HepG2 (cell line): Measurements from ENCODE around the gene NCKAP1. TPM values are rescaled to one million over a fixed set of nuclear protein-coding genes. Genes with fewer than 3 reads are reported as not detected.

Experiments used
- CHD4 ChIP-seq: fragments of 200-600 bp; sonication (generic); IDR thresholded peaks from 2 replicates; pipeline ENCODE4 v1.7.0; 2017; ENCODE audit warnings: mild to moderate bottlenecking, low read length, borderline replicate concordance
- EP300 ChIP-seq, 3 experiments: sonication (generic) in 1 of 3; formaldehyde crosslinking in 1 of 3; IDR thresholded peaks; 2 replicates each; pipeline versions ENCODE4 v1.5.1 to v1.6.1; 2011 to 2020; ENCODE audit warnings: low read depth in 2 of 3, low read length in 2 of 3, borderline replicate concordance in 1 of 3, improper control_type of control experiment in 1 of 3, mild to moderate bottlenecking in 1 of 3, missing genetic modification reagents in 1 of 3, moderate library complexity in 1 of 3
- FOXJ3 ChIP-seq: sonication (generic); formaldehyde crosslinking; IDR thresholded peaks from 2 replicates; pipeline ENCODE4 v1.4.0; 2020; ENCODE audit warnings: missing genetic modification reagents, mild to moderate bottlenecking, borderline replicate concordance
- GATAD2A ChIP-seq: IDR thresholded peaks from 2 replicates; pipeline ENCODE4 v1.6.1; 2016
- KDM4B ChIP-seq: sonication (generic); formaldehyde crosslinking; IDR thresholded peaks from 2 replicates; pipeline ENCODE4 v1.4.0; 2020; ENCODE audit warnings: missing genetic modification reagents
- MAZ ChIP-seq, 2 experiments: sonication (generic) in 1 of 2; formaldehyde crosslinking in 1 of 2; IDR thresholded peaks; 2 replicates each; pipeline versions ENCODE4 v1.5.0 to v1.6.1; 2012 to 2020; ENCODE audit warnings: low read depth in 2 of 2, mild to moderate bottlenecking in 2 of 2, borderline replicate concordance in 1 of 2, improper control_type of control experiment in 1 of 2, low read length in 1 of 2, missing genetic modification reagents in 1 of 2, moderate library complexity in 1 of 2
- PRMT3 ChIP-seq: sonication (generic); formaldehyde crosslinking; IDR thresholded peaks from 2 replicates; pipeline ENCODE4 v1.8.1; 2022; ENCODE audit warnings: low read depth, mild to moderate bottlenecking, moderate library complexity, missing genetic modification reagents, borderline replicate concordance
- RCOR2 ChIP-seq: IDR thresholded peaks from 2 replicates; pipeline ENCODE4 v1.6.1; 2016; ENCODE audit warnings: missing biosample characterization, missing genetic modification reagents
- RFX5 ChIP-seq: IDR thresholded peaks from 2 replicates; pipeline ENCODE4 v1.6.1; 2011; ENCODE audit warnings: low read depth, low read length, improper control_type of control experiment
- TCF12 ChIP-seq, 2 experiments: fragments of 450-650 bp in 1 of 2; sonication (generic) in 1 of 2; formaldehyde crosslinking in 1 of 2; IDR thresholded peaks; 2 replicates each; pipeline versions ENCODE4 v1.6.1 to v1.8.0; 2017 to 2022; ENCODE audit warnings: antibody characterized with exemption in 1 of 2, mild to moderate bottlenecking in 1 of 2, missing genetic modification reagents in 1 of 2, moderate library complexity in 1 of 2
- ZNF724P ChIP-seq: sonication (generic); formaldehyde crosslinking; IDR thresholded peaks from 2 replicates; pipeline ENCODE4 v1.8.0; 2022; ENCODE audit warnings: missing genetic modification reagents, borderline replicate concordance
- ZNF780A ChIP-seq: sonication (generic); formaldehyde crosslinking; IDR thresholded peaks from 2 replicates; pipeline ENCODE4 v1.8.0; 2022; ENCODE audit warnings: mild to moderate bottlenecking, missing genetic modification reagents, moderate library complexity
- ZNF850 ChIP-seq: sonication (generic); formaldehyde crosslinking; conservative IDR thresholded peaks from 2 replicates; pipeline ENCODE4 v1.9.0; 2021; ENCODE audit warnings: mild to moderate bottlenecking, missing genetic modification reagents
- polyA plus RNA-seq, 8 experiments: library from polyadenylated mRNA; depleted of rRNA in 3 of 8; stranded (reverse) in 7 of 8; unstranded in 1 of 8; fragments of >200 nt; fragmentation: Illumina TruSeq in 4 of 8; extraction: Trizol in 4 of 8; gene quantifications; 2 replicates each; pipeline versions ENCODE4 v1.2.1 to v1.2.3, GENCODE V29; 2011 to 2016; ENCODE audit warnings: low read depth in 4 of 8, missing spikeins in 1 of 8, mixed read lengths in 1 of 8; ENCODE audit not compliant: insufficient read depth in 1 of 8
- total RNA-seq, 5 experiments: library from RNA; depleted of rRNA; stranded (reverse); fragments of >200 nt; fragmentation: Illumina TruSeq; extraction: Trizol; gene quantifications; 2 replicates each; pipeline ENCODE4 v1.2.3, GENCODE V29; 2016; ENCODE audit warnings: low read depth in 1 of 5
- TF ChIP-seq, protein P1 (sequence below): sonication (generic); formaldehyde crosslinking; IDR thresholded peaks from 2 replicates; pipeline ENCODE4 v1.5.1; 2020; ENCODE audit warnings: missing genetic modification reagents, mild to moderate bottlenecking, borderline replicate concordance
- TF ChIP-seq, protein P2 (sequence below), 2 experiments: fragments of 450-650 bp in 1 of 2; sonication (generic) in 1 of 2; formaldehyde crosslinking; IDR thresholded peaks; 2 replicates each; pipeline versions ENCODE4 v1.5.0 to v1.8.0; 2020 to 2022; ENCODE audit warnings: mild to moderate bottlenecking in 1 of 2, missing genetic modification reagents in 1 of 2
- TF ChIP-seq, protein P3 (sequence below): IDR thresholded peaks from 2 replicates; pipeline ENCODE4 v1.6.1; 2016; ENCODE audit warnings: missing compliant biosample characterization, missing genetic modification reagents, borderline replicate concordance
- TF ChIP-seq, protein P4 (sequence below): IDR thresholded peaks from 2 replicates; pipeline ENCODE4 v1.6.1; 2012; ENCODE audit warnings: low read depth, low read length, improper control_type of control experiment
- TF ChIP-seq, protein P5 (sequence below): sonication (generic); formaldehyde crosslinking; IDR thresholded peaks from 2 replicates; pipeline ENCODE4 v1.4.0; 2020; ENCODE audit warnings: missing genetic modification reagents

The NCKAP1 gene
- total and polyA plus RNA-seq, 2 of the 13 experiments (the other 11 are each of a cell fraction or from before 2014, with no cell fraction given), result 72.1 to 96.3 TPM

DNA sequence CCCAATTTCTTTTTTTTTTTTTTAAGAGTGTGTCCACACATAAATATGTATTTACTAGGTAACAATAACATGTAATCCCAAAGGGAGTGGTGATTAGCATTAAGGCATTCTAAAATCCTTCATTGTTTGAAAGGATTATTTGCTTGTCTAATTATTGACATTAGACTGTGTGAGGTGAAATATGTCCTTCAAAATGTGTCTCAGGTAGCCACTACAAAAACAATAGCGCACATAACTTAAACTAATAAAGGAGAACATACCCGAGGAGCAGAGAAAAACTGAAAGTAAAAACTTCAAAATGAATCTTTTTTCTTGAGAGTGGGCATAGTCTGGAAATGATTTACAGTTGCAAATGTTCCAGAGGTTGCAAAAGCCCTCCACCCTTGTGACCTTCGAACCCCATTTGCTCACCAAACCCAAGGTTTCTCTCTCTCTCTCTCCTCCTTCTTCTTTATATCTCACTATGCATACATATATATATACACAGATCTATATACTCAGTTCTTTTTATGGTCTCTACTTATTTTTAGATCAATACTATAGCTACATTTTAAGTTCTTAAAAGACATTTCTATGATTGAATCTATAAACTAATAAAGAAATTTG lies 147.4 kb downstream of the NCKAP1 start (continued):
- TF ChIP-seq ZNF780A (CRISPR knock-in tag) (no peak), GATAD2A (CRISPR knock-in tag) (peak; percentile 90), RFX5 (no peak), ZNF724P (CRISPR knock-in tag) (no peak), KDM4B (no peak), RCOR2 (CRISPR knock-in tag) (0 out of 2 replicates have a peak, but pooled peaks have one; percentile 38), EP300 (IDR thresholded peaks at IDR 0.05; ENCODE audit: low read depth in 2 of 2, low read length in 2 of 2) (peak in 1 of 2 experiments; percentile 71; a peak in 2 of 4 replicates), EP300 (CRISPR knock-in tag; IDR thresholded peaks at IDR 0.05; ENCODE audit: borderline replicate concordance) (no peak), MAZ (IDR thresholded peaks at IDR 0.05; ENCODE audit: borderline replicate concordance, low read depth, low read length) (no peak), MAZ (CRISPR knock-in tag; IDR thresholded peaks at IDR 0.05; ENCODE audit: low read depth) (no peak), PRMT3 (CRISPR knock-in tag) (no peak), ZNF850 (CRISPR knock-in tag) (no peak), CHD4 (peak; percentile 31; the same call in 1 of the 2 replicates), TCF12 (IDR thresholded peaks at IDR 0.05) (no peak), TCF12 (CRISPR knock-in tag; IDR thresholded peaks at IDR 0.05) (no peak), FOXJ3 (CRISPR knock-in tag) (no peak; the same call in 1 of the 2 replicates)
- TF ChIP-seq, protein P1, sequence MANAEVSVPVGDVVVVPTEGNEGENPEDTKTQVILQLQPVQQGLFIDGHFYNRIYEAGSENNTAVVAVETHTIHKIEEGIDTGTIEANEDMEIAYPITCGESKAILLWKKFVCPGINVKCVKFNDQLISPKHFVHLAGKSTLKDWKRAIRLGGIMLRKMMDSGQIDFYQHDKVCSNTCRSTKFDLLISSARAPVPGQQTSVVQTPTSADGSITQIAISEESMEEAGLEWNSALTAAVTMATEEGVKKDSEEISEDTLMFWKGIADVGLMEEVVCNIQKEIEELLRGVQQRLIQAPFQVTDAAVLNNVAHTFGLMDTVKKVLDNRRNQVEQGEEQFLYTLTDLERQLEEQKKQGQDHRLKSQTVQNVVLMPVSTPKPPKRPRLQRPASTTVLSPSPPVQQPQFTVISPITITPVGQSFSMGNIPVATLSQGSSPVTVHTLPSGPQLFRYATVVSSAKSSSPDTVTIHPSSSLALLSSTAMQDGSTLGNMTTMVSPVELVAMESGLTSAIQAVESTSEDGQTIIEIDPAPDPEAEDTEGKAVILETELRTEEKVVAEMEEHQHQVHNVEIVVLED (CRISPR knock-in tag), result no peak
- TF ChIP-seq, protein P2, sequence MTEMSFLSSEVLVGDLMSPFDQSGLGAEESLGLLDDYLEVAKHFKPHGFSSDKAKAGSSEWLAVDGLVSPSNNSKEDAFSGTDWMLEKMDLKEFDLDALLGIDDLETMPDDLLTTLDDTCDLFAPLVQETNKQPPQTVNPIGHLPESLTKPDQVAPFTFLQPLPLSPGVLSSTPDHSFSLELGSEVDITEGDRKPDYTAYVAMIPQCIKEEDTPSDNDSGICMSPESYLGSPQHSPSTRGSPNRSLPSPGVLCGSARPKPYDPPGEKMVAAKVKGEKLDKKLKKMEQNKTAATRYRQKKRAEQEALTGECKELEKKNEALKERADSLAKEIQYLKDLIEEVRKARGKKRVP (CRISPR knock-in tag; IDR thresholded peaks at IDR 0.05), result no peak
- TF ChIP-seq, protein P3, sequence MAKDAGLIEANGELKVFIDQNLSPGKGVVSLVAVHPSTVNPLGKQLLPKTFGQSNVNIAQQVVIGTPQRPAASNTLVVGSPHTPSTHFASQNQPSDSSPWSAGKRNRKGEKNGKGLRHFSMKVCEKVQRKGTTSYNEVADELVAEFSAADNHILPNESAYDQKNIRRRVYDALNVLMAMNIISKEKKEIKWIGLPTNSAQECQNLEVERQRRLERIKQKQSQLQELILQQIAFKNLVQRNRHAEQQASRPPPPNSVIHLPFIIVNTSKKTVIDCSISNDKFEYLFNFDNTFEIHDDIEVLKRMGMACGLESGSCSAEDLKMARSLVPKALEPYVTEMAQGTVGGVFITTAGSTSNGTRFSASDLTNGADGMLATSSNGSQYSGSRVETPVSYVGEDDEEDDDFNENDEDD (CRISPR knock-in tag), result no peak
- TF ChIP-seq, protein P4, sequence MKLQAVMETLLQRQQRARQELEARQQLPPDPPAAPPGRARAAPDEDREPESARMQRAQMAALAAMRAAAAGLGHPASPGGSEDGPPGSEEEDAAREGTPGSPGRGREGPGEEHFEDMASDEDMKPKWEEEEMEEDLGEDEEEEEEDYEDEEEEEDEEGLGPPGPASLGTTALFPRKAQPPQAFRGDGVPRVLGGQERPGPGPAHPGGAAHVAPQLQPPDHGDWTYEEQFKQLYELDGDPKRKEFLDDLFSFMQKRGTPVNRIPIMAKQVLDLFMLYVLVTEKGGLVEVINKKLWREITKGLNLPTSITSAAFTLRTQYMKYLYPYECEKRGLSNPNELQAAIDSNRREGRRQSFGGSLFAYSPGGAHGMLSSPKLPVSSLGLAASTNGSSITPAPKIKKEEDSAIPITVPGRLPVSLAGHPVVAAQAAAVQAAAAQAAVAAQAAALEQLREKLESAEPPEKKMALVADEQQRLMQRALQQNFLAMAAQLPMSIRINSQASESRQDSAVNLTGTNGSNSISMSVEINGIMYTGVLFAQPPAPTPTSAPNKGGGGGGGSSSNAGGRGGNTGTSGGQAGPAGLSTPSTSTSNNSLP, result peak; percentile 64
- TF ChIP-seq, protein P5, sequence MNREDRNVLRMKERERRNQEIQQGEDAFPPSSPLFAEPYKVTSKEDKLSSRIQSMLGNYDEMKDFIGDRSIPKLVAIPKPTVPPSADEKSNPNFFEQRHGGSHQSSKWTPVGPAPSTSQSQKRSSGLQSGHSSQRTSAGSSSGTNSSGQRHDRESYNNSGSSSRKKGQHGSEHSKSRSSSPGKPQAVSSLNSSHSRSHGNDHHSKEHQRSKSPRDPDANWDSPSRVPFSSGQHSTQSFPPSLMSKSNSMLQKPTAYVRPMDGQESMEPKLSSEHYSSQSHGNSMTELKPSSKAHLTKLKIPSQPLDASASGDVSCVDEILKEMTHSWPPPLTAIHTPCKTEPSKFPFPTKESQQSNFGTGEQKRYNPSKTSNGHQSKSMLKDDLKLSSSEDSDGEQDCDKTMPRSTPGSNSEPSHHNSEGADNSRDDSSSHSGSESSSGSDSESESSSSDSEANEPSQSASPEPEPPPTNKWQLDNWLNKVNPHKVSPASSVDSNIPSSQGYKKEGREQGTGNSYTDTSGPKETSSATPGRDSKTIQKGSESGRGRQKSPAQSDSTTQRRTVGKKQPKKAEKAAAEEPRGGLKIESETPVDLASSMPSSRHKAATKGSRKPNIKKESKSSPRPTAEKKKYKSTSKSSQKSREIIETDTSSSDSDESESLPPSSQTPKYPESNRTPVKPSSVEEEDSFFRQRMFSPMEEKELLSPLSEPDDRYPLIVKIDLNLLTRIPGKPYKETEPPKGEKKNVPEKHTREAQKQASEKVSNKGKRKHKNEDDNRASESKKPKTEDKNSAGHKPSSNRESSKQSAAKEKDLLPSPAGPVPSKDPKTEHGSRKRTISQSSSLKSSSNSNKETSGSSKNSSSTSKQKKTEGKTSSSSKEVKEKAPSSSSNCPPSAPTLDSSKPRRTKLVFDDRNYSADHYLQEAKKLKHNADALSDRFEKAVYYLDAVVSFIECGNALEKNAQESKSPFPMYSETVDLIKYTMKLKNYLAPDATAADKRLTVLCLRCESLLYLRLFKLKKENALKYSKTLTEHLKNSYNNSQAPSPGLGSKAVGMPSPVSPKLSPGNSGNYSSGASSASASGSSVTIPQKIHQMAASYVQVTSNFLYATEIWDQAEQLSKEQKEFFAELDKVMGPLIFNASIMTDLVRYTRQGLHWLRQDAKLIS (CRISPR knock-in tag), result no peak
